ENCODE data around the gene TMUB2.
A peak's percentile ranks its signal among the peaks of the same experiment; 100 is the strongest.

Gene TMUB2

GRCh38 chr17:44176671-44177501, 9.9 kb upstream of the TMUB2 start:
- no peak for DNase-seq (ENCODE audit: low spot score)

- DNase-seq (ENCODE audit: low spot score) = no peak
These were observed 9.1 kb upstream of the TMUB2 start for GRCh38 chr17:44177640-44178039.

- no peak for DNase-seq (ENCODE audit: low spot score)
These were observed 8.6 kb upstream of the TMUB2 start for GRCh38 chr17:44178133-44178532.

DNA sequence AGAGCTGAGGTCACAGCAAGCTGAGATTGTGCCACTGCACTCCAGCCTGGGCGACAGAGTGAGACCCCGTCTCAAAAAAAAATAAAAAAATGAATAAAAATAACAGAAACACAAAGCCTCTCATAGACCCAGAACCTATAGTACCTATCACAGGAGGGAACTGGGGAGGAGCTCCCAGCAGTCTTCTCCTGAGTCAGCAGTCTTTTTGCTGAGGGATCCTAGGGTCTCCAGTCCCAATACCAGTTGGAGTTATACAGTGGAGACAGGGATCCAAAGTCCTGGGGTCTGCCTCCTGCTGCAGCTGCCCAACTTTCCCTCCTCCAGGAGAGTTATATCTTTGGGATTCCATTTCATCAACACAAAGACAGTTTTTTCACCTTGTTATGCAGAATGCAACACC, 3.7 kb upstream of the TMUB2 start:
- no peak for DNase-seq (ENCODE audit: low spot score)

DNA sequence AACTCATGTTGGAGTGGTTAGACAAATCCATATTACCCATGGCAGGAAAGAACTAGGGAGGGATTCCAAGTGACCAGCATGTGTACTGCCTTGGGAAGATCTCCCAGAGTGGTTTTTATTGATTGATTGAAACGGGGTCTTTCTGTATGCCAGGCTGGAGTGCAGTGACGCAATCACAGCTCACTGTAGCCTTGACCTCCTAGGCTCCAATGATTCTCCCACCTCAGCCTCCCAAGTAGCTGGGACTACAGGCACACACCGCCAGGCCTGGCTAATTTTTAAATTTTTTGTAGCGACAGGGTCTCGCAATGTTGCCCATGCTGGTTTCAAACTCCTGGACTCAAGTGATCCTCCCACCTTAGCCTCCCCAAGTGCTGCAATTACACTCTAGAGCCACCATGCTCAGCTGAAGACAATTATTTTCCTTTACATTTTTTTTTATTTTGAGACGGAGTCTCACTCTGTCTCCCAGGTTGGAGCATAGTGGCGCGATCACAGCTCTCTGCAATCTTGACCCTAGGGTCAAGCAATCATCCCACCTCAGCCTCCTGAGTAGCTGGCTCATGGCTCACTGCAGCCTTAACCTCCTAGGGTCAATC, 2.5 kb upstream of the TMUB2 start:
- DNase-seq (ENCODE audit: low spot score) = no peak

GRCh38 chr17:44187131-44187899, 543 bp downstream of the TMUB2 start:
- DNase-seq (ENCODE audit: low spot score) = no peak

GRCh38 chr17:44188576-44189403, 2.0 kb downstream of the TMUB2 start:
- no peak for DNase-seq (ENCODE audit: low spot score)

DNA sequence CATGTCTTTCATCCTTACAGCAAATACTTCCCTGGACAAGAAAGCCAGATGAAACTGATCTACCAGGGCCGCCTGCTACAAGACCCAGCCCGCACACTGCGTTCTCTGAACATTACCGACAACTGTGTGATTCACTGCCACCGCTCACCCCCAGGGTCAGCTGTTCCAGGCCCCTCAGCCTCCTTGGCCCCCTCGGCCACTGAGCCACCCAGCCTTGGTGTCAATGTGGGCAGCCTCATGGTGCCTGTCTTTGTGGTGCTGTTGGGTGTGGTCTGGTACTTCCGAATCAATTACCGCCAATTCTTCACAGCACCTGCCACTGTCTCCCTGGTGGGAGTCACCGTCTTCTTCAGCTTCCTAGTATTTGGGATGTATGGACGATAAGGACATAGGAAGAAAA, 3.7 kb downstream of the TMUB2 start:
- DNase-seq (ENCODE audit: low spot score) = no peak

- DNase-seq (ENCODE audit: low spot score) = no peak
These were observed 4.6 kb downstream of the TMUB2 start for GRCh38 chr17:44191369-44191768.

DNA sequence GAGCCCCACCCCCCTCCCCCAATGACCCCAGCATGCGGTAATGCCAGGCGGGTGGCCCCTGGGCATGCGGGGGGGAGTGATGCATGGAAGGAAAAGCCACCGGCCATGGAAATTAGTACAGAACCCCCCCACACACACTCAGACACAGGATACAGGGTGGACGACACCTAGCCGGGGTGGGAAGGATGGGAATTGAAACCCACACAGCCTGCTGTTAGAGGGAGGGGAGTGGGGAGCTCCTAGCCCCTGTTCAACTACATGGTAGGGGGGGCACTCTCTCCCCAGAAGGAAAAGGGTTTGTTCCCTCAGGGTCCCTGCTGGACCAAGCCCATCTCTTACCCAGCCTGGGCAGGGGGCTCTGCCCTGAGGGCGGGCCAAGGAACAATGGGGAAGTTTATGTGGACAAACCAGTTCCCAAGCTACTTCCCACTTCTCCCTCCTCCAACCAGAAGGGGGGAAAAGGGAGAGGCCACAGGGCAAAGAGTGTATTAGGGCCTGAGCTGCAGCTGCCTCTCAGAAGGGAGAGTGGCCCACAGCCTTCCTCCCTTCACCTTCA, 5.2 kb downstream of the TMUB2 start:
- no peak for DNase-seq (ENCODE audit: low spot score)

DNA sequence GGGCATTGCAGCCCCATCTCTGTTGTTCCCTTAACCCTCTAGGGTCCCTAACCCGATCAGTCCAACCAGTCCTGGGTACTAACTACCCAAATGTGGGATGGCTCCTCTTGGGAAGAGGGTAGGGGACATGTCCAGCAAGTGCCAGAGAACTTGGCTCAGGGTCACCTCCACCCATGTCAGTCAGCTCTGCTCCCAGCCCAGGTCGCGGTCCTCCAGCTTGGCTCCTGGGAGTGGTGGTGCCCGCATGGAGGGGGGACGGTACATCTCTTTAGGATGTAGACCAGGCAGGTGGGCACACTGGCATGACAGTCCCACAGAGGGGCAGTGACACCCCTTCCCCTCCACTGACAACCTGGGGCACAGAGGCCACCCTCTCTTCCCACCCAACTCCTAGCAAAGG, 6.0 kb downstream of the TMUB2 start:
- DNase-seq (ENCODE audit: low spot score) = no peak

- no peak for DNase-seq (ENCODE audit: low spot score)
These were observed 6.7 kb downstream of the TMUB2 start for GRCh38 chr17:44193326-44194084.

DNA sequence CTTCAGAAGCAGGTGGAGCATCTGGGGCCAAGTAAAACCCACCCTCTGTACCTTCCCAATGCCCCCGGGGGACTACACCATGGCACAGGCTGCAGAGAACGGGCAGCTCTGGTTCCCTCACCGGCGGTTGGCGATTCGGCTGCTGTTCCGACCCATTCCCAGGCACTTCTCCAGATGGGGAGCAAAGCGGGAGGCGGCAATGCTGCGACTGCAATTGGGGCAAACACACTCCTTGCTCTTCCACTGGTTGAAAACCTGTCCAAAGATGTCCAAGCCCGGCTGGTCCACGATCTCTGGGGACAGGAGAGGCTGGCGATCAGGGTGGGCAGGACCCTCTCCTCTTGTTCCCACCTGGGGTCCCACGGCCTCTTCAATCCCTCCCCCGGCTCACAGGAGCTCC, 10.3 kb downstream of the TMUB2 start:
- DNase-seq (ENCODE audit: low spot score) = no peak

- DNase-seq (ENCODE audit: low spot score) = no peak
These were observed 11.4 kb downstream of the TMUB2 start for GRCh38 chr17:44197980-44198720.

- DNase-seq (ENCODE audit: low spot score) = no peak
These were observed 12.2 kb downstream of the TMUB2 start for GRCh38 chr17:44198721-44199552.

- DNase-seq (ENCODE audit: low spot score) = peak; percentile 93
These were observed 13.0 kb downstream of the TMUB2 start, which contains the start of gene ATXN7L3 for GRCh38 chr17:44199553-44200477. ATXN7L3 (minus strand) TSS chr17:44199884; CDS start chr17:44198070, 1,814 bp downstream.

DNA sequence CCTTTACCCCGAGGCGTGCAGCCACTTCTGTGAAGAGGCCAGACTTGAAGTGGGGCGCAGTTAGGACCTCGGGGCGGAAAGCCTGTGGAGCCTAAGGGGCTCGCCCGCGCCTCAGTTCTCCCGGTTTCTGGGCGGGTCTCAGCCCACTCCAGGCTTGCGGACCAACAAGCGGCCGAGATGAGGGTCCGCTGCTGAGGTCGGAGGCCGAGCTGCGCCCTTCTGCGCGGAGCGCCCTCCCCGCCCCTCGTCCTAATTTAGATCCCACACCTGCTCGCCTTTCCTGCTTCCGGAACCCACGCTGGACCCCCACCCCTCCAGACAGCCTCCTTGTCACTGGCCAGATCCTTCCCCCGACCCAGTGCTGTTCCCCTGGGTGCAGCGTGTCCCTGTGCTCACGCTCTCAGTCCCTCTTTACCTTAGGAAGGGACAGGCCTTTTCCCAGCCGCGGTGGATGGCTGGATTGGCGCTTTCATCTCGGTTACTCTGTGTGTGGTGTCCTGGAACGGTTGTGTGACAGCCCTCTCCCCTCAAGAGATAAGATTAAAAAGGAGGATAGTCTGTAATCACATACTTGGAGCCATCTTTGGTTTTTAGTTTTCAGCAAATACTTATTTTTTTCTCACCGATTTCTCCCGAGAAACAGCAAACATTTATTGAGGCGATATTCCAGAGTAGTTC, 13.8 kb downstream of the TMUB2 start:
- no peak for DNase-seq (ENCODE audit: low spot score)

GRCh38 chr17:44202756-44203155, 16.0 kb downstream of the TMUB2 start:
- DNase-seq (ENCODE audit: low spot score) = no peak
